KBM-7 (cell line): ENCODE results near the gene ERG.
A peak's percentile ranks its signal among the peaks of the same experiment; 100 is the strongest.

Experiments used
- DNase-seq: peaks from one replicate; pipeline ENCODE4 v3.0.0-alpha.2; 2015
- in situ Hi-C: fragments of 300-500 bp; cut with MboI; formaldehyde crosslinking; loops from 2 replicates; pipeline ENCODE4 v1.14.3; 2020; ENCODE audit warnings: low sequenced_read_pairs, low pct_unique_long_range_greater_than_20kb, mixed read lengths

Gene ERG

DNA sequence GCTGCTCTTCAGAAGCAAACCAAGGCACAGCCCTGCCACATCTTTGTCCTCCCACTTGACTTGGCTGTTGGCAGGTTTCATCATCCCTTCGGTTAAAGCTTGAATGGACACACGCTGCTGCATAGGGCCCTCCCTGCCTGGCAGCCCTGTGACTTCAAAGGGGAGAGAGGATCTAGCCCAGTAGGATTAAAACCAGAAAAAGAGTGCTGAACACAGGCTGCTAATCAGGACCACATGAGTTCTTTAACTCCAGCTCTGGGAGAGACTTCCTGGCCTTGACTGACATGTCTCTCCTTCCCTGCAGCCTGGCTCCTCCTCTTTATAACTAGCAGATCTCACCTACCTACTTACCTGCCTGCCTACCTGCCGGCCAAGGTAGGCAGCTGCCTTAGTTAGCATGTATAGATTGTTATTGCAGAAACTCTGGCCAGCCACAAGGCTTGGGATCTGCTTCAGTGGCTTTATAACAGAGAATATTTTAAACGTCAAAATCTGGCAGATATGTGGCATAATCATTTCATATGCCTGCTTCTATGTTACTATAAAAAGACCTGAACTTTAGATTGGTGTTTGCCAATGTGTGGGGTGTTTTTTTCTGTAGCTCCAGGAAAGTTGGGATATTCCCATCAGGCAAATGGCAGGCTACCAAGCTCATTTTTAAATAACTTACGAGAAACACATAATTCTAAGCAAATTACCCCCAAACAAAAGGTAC is 49.4 kb downstream of the ERG start:
- in situ Hi-C loops: no loop called here
- peak; percentile 71 for DNase-seq

DNA sequence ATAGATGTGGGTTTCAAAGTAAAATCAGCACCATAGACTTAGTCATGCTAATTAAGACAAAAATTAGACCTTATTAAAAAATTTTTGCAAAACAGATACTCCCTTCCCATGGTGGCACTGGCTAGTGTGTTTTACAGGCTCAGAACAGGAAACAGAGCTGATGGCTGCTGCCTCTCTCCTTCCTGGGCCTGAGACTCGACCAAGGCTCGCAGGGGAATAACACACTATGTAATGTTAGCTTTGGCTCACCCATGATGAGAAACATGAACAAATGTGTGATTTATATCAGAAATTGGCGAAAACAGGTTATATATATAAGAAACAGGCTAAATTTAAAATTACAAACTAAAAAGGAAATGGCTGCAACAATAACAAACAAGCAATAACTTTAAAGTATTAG is 50.7 kb downstream of the ERG start:
- DNase-seq: no peak
- in situ Hi-C loops: no loop called here

DNA sequence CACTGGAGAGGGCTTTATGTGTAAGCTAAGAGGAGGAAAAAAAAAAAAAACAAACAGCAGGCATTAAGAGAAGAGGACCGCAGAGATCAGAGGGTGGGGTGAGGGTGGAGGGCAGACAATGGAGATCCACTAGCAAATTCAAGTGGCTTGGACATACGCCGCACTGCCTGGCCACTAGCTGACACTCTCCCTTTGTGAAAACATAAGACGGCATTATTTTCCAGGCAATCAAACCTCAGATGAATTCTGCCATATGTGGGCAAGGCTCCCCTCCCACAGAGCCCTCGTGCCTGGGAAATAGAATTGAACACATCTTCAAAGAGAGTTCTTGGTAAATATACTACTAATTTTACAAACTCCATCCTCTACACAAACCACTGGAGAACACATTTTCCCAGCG is 53.6 kb downstream of the ERG start:
- in situ Hi-C loops: no loop called here

DNA sequence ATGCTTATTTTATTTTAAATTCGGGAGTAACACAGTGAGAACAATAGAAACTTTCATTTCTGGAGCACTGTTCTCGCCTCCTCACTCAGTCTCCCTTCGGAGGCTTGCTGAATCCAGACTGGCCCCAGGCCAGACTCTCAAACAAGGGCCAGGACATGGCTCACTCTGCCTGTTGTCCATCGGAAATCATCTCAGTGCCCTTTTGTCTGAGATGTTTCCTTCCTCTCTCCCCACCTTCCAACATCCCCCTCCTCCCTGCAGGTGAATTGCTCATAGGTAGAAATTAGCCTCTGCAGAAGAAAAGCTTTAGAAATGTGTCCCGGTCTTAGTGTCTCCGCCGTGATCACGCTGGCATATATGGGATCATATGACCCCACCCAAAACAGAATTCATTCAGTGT is 55.2 kb downstream of the ERG start:
- DNase-seq: no peak
- in situ Hi-C loops: no loop called here

More for the DNA sequence above, 53.6 kb downstream of the ERG start:
- DNase-seq: no peak

DNA sequence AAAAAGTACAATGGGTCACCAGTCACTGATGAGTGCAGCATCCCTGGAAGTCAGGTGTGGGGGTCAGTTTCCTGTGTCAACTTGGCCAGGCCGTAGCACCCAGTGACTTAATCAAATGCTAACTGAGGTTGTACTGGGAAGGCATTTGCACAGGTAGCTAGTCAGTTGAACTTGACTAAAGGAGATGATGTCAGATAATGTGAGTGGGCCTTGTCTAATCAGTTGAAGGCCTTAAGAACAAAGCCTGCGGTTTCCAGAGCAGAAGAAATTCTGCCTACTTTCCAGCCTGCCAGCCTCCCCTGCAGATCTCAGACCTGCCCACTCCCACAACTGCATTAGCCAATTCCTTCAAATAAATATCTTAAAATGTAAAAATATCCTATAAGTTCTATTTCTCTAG is 57.1 kb downstream of the ERG start:
- in situ Hi-C loops: no loop called here
- DNase-seq: no peak

DNA sequence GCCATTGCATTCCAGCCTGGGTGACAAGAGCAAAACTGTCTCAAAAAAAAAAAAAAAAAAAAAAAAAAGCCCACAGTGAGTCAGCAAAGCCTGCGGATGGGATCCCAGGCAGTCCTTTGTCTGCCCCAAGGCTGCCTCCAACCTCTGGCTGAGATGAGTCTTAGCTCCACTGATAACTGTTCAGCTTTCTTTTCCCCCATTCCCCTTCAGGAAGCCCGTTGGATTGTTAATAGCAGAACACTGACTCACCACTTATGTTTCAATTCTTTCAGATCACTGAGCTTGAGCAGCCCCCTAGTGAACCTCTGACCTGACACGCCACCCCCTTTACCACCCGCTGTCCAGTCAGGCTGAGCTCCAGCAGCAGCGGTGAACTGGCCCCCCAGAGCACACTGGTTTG is 57.5 kb downstream of the ERG start:
- in situ Hi-C loops: no loop called here
- peak; percentile 52 for DNase-seq

DNA sequence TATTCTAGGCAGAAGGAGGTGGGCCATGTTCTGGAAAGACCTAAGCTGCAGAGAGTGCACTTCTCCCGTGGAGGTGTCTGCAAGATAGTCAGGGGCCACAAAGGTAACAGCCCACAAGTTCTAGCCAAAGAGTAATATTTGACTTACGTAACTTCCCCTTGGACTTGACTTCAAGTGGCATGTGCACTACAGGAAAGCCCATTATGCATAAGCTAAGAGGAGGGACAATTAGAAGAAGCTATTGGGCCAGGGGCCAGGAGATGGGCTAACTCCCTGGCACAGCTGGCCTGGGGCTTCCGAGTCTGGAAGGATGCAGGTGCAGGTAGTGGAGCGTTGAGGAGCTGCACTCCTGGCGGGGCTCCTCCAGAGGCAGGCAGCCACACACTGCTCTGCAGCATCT is 58.3 kb downstream of the ERG start:
- DNase-seq: peak; percentile 48
- in situ Hi-C loops: no loop called here

DNA sequence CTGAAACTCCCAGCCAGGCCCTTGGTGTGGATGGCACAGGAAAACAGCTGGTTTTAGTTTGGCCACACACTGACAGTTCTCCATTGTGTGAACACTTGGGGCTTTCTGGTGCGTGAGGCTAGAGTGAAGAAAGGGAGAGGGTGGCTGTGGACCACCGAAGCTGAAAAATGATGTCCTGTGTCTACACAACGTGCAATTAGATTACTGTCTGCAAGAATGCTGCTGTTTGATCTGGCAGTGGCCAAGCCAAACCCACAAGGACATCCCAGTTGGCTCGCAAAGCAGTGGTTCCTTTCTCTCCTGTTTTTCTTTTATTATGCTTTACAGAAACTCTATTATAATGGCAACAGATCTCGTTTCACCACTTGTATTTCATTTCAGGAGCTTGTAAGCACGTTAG is 58.9 kb downstream of the ERG start:
- no peak for DNase-seq
- in situ Hi-C loops: no loop called here

DNA sequence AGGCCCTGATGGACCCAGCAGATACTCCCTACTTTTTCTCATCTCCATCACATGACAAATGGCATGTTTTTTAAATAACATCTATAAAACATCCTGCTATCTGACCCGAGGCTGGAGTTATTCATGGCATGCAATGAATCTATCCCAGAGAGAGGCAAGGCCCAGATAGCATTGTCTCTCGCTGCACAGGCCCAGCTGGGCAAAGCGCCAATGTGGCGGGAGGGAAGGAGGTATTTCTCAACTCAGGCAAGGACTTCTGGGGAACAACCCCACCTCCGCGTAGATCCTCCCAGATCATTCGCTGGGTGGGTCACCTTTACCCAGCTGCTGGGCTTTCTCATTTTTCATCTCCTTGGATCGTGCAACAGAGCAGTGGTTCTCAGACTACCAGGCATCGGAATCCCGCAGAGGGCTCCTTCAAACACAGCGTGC is 59.8 kb downstream of the ERG start:
- DNase-seq: peak; percentile 30
- in situ Hi-C loops: no loop called here

DNA sequence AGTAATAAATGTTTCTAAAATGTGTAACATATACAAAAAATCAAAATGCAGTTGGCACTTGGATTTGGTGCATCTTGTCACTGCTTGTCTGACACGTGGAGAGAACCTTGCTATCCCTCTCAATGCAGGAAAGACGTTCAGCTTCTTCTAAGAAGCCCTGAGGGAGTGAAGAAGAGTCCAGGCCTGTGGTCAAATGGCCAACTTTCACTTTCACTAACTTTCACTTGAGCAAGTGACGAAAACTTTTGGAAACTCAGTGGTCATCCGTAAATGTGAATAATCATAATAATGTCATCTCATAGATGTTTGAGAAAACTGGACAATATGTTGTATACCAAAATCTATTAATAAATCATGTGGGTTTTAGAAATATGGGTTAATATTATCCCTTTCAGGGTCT is 61.9 kb downstream of the ERG start:
- in situ Hi-C loops: no loop called here
- no peak for DNase-seq

DNA sequence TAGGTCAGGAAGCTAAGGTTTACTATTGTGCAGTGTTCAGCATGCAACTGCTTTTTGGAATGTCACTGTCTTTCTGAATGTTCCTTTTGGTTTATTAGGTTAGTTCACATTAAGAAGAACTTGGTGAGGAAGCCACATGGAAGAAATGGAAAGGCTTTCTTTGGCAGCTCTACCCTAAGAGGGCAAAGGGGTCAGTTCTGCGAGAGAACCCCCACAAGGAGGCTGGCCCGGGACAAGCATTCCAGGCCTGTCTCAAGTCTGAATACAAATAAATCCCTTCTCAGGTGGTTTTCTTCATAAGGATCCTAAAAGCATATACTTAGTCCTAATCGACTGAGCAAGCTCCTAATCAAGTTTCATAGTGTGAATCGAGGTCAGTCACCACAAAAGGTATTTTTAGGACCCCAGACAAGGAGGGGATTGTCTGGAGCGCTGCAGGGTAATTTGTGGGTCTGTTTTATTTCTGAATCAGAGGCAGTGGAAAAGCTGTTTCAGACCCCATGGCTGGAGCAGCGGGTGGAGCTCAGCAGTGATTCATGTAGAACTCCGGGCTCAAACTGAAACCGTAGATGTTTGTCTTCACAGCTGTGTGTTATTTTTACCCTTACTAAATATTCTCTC is 63.3 kb downstream of the ERG start:
- DNase-seq: no peak
- in situ Hi-C loops: no loop called here

DNA sequence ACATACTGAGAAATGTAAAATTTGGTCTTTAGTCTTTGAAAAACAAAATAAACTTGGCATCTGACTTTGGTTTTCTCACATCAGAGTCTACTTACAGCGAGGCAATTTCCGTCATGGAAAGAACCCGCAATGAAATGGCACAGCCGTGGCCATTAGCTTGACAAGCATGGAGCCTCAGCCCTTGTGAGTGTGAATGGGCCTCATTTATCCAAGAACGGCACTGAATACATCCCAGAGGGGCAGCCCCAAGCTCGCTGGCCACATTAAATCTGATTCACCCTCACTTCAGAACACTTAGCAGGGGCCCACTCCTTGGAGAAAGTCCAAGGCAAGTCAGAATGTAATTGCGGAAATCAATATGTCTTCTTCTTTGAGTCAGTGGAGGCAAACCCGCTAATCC is 64.8 kb downstream of the ERG start:
- in situ Hi-C loops: no loop called here
- no peak for DNase-seq

DNA sequence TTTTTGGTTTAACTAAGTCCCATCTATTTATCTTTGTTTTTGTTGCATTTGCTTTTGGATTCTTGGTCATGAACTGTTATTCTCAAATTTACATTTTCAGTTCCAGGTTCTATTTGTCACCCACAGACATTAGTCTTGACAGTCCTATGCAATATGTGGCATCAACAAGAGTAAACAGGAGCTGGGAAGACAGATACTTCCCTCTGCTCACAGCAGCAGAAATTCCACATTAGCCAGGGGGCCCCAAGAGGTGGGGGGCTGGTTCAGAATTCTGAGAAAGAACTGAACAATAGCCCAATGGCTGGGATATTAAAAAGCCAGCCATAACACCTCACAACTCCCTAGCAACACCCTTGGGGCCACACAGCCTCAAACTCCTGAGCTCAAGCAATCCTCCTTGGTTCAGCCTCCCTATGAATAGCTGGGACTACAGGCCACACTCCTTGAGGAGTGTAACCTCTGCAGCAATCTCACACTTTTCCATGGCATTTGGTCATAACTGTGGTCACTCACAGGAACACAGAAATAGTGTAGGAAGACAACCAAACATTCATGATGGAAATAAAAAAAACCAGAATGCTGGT is 67.8 kb downstream of the ERG start:
- in situ Hi-C loops: no loop called here
- no peak for DNase-seq

DNA sequence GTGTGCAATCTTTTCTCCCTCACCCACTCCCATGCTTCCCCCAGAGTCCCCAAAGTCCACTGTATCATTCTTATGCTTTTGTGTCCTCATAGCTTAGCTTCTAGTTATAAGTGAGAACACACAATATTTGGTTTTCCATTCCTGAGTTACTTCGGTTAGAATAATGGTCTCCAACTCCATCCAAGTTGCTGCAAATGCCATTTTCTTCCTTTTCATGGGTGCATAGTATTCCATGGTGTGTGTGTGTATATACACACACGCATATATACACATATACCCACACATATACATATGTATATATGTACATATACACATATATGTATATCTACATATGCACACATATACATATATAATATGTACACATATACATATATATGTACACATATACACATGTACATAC is 69.3 kb downstream of the ERG start:
- DNase-seq: no peak
- in situ Hi-C loops: no loop called here

DNA sequence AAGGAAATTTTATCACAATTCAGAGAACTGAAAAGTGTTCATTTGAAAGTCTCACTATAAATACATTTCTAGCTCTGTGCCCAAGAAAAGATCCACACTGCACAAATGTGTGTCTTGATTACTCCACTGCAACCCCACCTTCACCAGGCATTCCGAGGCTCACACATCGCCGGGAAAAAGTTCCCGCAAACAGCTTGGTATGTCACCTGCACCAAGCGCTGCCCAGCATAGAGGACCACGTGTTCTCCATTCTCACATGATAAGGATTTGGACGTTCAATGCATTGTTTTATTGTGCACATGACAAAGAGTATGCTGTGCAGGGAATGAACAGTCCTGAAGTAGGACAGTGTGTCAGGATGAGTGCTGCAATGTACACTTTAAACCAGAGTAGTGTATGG is 70.1 kb downstream of the ERG start:
- in situ Hi-C loops: no loop called here

DNA sequence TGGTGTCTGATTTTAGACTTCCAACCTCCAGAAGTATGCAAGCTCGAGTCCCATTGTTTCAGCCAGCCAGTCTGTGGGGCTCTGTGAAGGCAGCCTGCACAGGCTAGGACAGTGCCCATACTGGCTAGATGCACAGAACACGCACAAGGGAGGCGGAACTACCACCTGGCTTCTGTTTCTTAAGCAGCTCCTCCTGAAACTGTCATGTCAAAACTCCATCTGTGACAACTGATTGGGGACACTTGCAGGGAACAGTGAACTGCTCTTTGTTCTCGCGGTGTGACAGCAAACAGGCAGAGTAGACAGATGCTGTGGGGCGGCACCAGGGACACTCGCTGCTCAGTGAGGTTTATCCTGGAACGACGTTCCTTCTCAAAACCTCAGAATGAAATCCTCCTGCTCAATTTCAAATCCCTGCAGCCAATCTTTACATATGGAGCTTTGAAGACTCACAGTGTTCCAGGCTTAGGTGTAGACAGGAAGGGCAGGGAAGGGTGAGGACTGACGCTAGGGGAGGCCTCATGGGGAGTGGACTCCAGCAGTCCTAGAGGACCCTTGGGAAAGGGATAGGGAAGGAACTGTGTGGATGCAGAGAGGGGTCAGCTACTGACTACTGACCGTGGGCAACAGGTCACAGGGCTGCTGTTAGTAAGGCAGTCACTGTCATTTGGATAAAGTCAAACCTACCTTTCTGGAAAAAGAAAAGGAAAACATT is 73.8 kb downstream of the ERG start:
- in situ Hi-C loops: no loop called here
- no peak for DNase-seq

More for the DNA sequence above, 70.1 kb downstream of the ERG start:
- DNase-seq: no peak

DNA sequence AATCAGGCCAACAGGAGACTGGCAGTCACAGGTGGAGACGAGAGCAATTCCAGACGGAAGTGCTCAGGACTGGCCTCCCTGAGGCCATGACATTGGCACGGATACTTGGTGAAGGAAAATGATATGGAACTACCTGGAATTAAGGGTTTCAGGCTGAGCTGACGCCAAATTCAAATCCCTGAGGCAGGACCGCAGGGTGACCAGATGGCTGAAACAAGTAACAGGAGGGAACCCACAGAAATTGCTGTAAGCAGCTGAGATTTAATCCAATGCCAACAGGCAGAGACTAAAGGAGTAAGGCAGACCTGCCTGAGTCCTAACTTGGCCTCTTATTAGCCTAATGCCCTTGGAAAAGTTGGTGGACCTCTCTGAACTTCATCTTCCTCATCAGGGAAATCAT is 76.2 kb downstream of the ERG start:
- in situ Hi-C loops: no loop called here

DNA sequence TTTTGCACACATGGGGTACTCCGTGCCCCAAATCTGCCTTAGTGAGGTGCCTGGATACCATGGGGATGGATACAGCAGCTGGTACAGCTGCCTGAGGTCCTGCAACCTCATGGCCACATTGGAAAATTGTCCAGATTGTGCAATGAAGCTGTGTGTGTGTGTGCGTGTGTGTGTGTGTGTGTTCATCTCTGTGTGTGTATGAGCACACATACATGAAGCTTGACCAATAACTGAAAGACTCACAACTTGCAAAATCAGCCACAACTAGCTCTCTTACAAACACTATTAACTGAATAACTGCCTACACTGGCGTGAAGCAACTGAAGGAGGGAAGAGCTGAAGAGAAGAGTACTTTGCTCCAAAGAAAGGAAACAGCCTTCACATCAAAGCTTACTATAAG is 78.1 kb downstream of the ERG start:
- in situ Hi-C loops: no loop called here
- DNase-seq: no peak

More for the DNA sequence above, 76.2 kb downstream of the ERG start:
- DNase-seq: no peak

DNA sequence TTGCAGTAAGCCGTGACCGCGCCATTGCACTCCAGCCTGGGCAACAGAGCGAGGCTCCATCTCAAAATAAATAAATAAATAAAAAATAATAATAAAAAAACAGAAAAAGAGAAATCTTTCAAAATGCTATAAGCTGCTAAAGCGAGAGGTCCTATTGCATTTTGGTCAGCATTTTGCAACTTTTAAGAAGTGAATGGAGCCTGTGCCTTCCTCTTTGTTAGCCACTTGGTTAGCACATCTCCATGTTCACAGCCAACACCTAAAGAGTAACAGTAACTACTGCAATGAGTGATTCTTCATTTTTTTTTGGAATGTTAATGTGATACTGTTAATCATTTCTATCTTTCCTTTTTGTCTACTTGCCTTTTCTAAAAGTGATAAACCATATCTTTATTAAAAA is 80.6 kb downstream of the ERG start:
- in situ Hi-C loops: no loop called here
- DNase-seq: no peak

DNA sequence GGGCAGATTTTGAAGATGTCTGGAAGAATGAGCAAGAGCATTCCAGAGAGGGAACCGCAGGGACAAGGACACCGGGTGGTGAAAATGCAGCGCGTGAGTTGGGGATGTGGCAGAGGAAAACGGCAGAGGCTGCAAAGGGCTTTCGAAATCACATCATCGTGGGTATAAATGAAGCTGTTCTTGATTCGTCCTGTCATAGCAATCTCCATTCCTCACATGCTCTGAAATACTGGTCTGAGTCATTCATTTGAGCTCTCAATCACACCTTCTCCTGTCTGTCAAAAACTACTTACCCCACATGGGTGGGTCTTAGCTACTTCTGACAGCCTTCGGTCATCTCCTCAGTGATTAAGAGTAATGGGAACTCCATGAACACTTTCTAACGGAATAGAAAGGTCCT is 81.5 kb downstream of the ERG start:
- in situ Hi-C loops: no loop called here
- DNase-seq: no peak
